ENCODE measurements around the gene RPL29. TPM values are rescaled to one million over a fixed set of nuclear protein-coding genes. Genes with fewer than 3 reads are reported as not detected.
A peak's percentile ranks its signal among the peaks of the same experiment; 100 is the strongest.

RPL29 gene
- total RNA-seq, 1 donor from 2014 or later: 588 TPM

- no peak overlapping the region for H3K27ac Mint-ChIP-seq (ENCODE audit: unreplicated experiment)
- no peak for TF ChIP-seq CTCF (IDR thresholded peaks at IDR 0.05; ENCODE audit: partially characterized antibody, unreplicated experiment)
- no peaks in the 10 kb centered on the region for H3K36me3 Mint-ChIP-seq (ENCODE audit: unreplicated experiment)
- H3K9me3 Mint-ChIP-seq (ENCODE audit: unreplicated experiment): peaks cover 2% of the 10 kb centered on the region
- peak overlapping the region; percentile 70 for H3K4me3 Mint-ChIP-seq (ENCODE audit: unreplicated experiment)
- peaks cover 5% of the 10 kb centered on the region for H3K4me1 Mint-ChIP-seq (ENCODE audit: low read depth, unreplicated experiment)
- no peak for DNase-seq
- H3K27me3 Mint-ChIP-seq (ENCODE audit: unreplicated experiment): no peaks in the 10 kb centered on the region
Measured at GRCh38 chr3:51984269-51984647, 11.4 kb downstream of the RPL29 start.

DNA sequence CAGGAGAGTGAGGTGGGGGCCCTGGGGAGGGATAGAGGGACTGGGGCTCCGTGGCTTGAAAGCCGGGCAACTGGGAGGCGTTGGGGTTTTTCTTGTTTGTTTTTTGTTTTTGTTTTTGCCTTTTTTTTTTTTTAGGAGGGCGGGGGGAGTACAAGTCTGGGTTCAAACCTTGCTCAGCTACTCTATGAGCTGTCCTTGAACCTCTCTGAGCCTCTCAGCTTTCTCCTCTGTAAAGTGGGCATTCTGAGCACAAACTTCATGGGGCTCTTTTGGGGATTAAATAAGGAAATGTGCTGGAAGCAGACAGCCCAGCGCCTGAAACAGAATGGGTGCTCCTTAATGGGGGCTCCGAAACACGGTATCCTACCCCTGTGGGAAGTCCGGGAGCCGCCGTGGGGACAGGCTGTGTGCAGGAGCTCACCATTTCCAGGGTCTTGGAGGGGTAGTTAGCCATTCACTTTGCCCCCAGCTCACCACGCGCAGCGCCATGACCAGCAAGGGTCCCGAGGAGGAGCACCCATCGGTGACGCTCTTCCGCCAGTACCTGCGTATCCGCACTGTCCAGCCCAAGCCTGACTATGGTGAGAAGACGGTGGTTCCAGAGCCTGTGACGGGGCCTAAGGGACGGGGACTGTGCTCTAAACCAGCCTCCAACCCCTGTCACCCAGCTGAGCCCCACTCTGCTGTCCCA, 12.0 kb downstream of the RPL29 start:
- Mint-ChIP-seq H3K27me3 (ENCODE audit: unreplicated experiment) (no peaks in the 10 kb centered on the region), H3K4me1 (ENCODE audit: low read depth, unreplicated experiment) (peaks cover 5% of the 10 kb centered on the region), H3K9me3 (ENCODE audit: unreplicated experiment) (no peaks in the 10 kb centered on the region), H3K36me3 (ENCODE audit: unreplicated experiment) (no peaks in the 10 kb centered on the region), H3K4me3 (ENCODE audit: unreplicated experiment) (peak overlapping the region; percentile 82), H3K27ac (ENCODE audit: unreplicated experiment) (peak overlapping the region; percentile 43)
- no peak for TF ChIP-seq CTCF (IDR thresholded peaks at IDR 0.05; ENCODE audit: partially characterized antibody, unreplicated experiment)
- DNase-seq: no peak

- Mint-ChIP-seq H3K4me1 (ENCODE audit: low read depth, unreplicated experiment) (peaks cover 5% of the 10 kb centered on the region), H3K27me3 (ENCODE audit: unreplicated experiment) (no peaks in the 10 kb centered on the region), H3K27ac (ENCODE audit: unreplicated experiment) (peak within 1 kb of the TSS; percentile 85), H3K4me3 (ENCODE audit: unreplicated experiment) (peak within 1 kb of the TSS; percentile 86), H3K9me3 (ENCODE audit: unreplicated experiment) (no peaks in the 10 kb centered on the region), H3K36me3 (ENCODE audit: unreplicated experiment) (no peaks in the 10 kb centered on the region)
- peak; percentile 83 for DNase-seq
- TF ChIP-seq CTCF (IDR thresholded peaks at IDR 0.05; ENCODE audit: partially characterized antibody, unreplicated experiment): peak; percentile 53
Measured at GRCh38 chr3:51982838-51983577, 12.7 kb downstream of the RPL29 start, which contains the start of gene ACY1. Gene ACY1, plus strand, starts transcription at chr3:51983535. Its CDS starts 530 bp downstream, at chr3:51984065.

DNA sequence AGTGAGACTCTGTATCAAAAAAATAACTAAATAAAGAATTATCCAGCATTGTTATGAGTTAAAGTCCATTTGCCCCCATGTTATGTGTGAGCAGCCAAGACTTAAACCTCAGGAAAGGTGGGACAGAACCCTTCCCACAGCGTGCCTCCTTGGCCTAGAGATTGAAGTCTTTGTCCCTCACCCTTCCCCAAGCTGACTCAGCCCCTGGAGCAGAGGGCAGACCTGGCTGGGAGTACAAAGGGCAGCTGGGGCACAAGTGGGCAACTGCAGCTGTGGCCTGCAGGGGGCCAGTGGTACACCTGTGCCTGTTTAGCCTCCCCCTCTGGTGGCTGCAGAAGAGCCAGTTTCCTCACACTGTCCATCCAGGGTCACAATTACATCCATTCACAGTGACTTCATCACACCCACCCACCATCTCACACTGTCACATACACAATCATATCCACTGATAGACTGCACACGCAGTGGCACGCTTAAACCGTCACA, 13.3 kb downstream of the RPL29 start:
- H3K27ac Mint-ChIP-seq (ENCODE audit: unreplicated experiment): peak overlapping the region; percentile 85
- TF ChIP-seq CTCF (IDR thresholded peaks at IDR 0.05; ENCODE audit: partially characterized antibody, unreplicated experiment): peak; percentile 65
- no peaks in the 10 kb centered on the region for H3K36me3 Mint-ChIP-seq (ENCODE audit: unreplicated experiment)
- no peaks in the 10 kb centered on the region for H3K9me3 Mint-ChIP-seq (ENCODE audit: unreplicated experiment)
- H3K4me3 Mint-ChIP-seq (ENCODE audit: unreplicated experiment): peak overlapping the region; percentile 86
- DNase-seq: no peak
- peaks cover 1% of the 10 kb centered on the region for H3K27me3 Mint-ChIP-seq (ENCODE audit: unreplicated experiment)
- H3K4me1 Mint-ChIP-seq (ENCODE audit: low read depth, unreplicated experiment): peaks cover 5% of the 10 kb centered on the region

DNA sequence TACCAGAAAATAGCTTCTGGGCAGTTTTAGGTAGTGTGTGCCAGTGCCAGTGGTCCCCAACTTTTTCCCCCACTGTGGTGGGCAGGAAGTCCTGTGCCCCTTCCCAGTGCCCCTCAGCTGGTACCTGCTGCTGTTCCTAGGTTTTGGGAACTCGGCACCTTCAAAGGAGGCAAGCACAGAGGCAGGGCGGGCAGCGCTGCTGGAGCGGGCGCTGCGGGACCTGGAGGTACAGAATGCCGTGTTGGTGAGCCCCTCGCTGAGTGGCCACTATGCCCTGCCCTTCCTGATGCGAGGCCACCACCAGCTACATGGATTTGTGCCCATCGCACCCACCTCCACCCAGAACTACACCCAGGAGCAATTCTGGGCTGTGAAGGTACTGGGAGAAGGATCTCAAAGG, 15.4 kb downstream of the RPL29 start:
- no peak for DNase-seq
- peaks cover 11% of the 10 kb centered on the region for H3K4me1 Mint-ChIP-seq (ENCODE audit: low read depth, unreplicated experiment)
- H3K36me3 Mint-ChIP-seq (ENCODE audit: unreplicated experiment): no peaks in the 10 kb centered on the region
- H3K4me3 Mint-ChIP-seq (ENCODE audit: unreplicated experiment): no peak overlapping the region
- TF ChIP-seq CTCF (IDR thresholded peaks at IDR 0.05; ENCODE audit: partially characterized antibody, unreplicated experiment): no peak
- H3K27ac Mint-ChIP-seq (ENCODE audit: unreplicated experiment): no peak overlapping the region
- peaks cover 6% of the 10 kb centered on the region for H3K9me3 Mint-ChIP-seq (ENCODE audit: unreplicated experiment)
- peaks cover 7% of the 10 kb centered on the region for H3K27me3 Mint-ChIP-seq (ENCODE audit: unreplicated experiment)

All from glutamatergic neuron (in vitro differentiated cells).